CD1c-positive myeloid dendritic cell (primary cell): ENCODE measurements around the gene WHRN.

ENCODE experiments used
- DNase-seq: peaks from one replicate; pipeline ENCODE4 v3.0.0-alpha.2; 2016; ENCODE audit errors: extremely low spot score

The WHRN gene

GRCh38 chr9:114397848-114398605, 107.2 kb downstream of the WHRN start:
- peak; percentile 97 for DNase-seq

- no peak for DNase-seq
These were observed 107.9 kb downstream of the WHRN start for GRCh38 chr9:114397219-114397847.

- DNase-seq, result no peak
These were observed 108.6 kb downstream of the WHRN start for GRCh38 chr9:114396558-114397218.

GRCh38 chr9:114395768-114396167, 109.5 kb downstream of the WHRN start:
- no peak for DNase-seq

- DNase-seq, result no peak
These were observed 110.0 kb downstream of the WHRN start for GRCh38 chr9:114395334-114395617.

- no peak for DNase-seq
These were observed 110.5 kb downstream of the WHRN start for GRCh38 chr9:114394523-114395333.

- no peak for DNase-seq
These were observed 112.5 kb downstream of the WHRN start for GRCh38 chr9:114392749-114393112.

- no peak for DNase-seq
These were observed 114.3 kb downstream of the WHRN start for GRCh38 chr9:114390952-114391351.

- DNase-seq, result no peak
These were observed 115.5 kb downstream of the WHRN start for GRCh38 chr9:114389612-114390368.

- no peak for DNase-seq
These were observed 116.4 kb downstream of the WHRN start for GRCh38 chr9:114388764-114389375.

GRCh38 chr9:114388357-114388682, 117.0 kb downstream of the WHRN start:
- DNase-seq, result no peak

GRCh38 chr9:114387680-114388356, 117.5 kb downstream of the WHRN start, which contains the start of gene AKNA:
Gene AKNA, minus strand, starts transcription at chr9:114387982. Its CDS starts 6,649 bp downstream, at chr9:114381333.
- DNase-seq, result peak; percentile 75

GRCh38 chr9:114386886-114387679, 118.2 kb downstream of the WHRN start:
- DNase-seq, result peak; percentile 48

GRCh38 chr9:114386361-114386885, 118.8 kb downstream of the WHRN start:
- DNase-seq, result peak; percentile 56

- DNase-seq, result peak; percentile 98
These were observed 119.7 kb downstream of the WHRN start for GRCh38 chr9:114385397-114386181.

GRCh38 chr9:114384836-114385396, 120.4 kb downstream of the WHRN start:
- DNase-seq, result no peak

GRCh38 chr9:114384341-114384740, 120.9 kb downstream of the WHRN start:
- DNase-seq, result no peak

- DNase-seq, result no peak
These were observed 121.6 kb downstream of the WHRN start for GRCh38 chr9:114383521-114384231.
